ENCODE measurements around the gene SCN3B. TPM values are rescaled to one million over a fixed set of nuclear protein-coding genes. Genes with fewer than 3 reads are reported as not detected.
"Not testable (repeated sequence)": the region's sequence is repeated elsewhere in the genome, so short reads cannot be mapped to it uniquely, and the experiment has no call there.

Gene SCN3B
- total and polyA plus RNA-seq, 9 donors = 12.8 to 28.2 (median 19.2) TPM

GRCh38 chr11:123670081-123670480 is 15.7 kb upstream of the SCN3B start:
- Histone ChIP-seq H3K4me1 (ENCODE audit: control insufficient read depth, insufficient read depth, low read length) (no peaks in the 10 kb centered on the region), H3K36me3 (ENCODE audit: control insufficient read depth, insufficient read depth, low read length) (no peaks in the 10 kb centered on the region), H3K9me3 (replicated peaks; ENCODE audit: control insufficient read depth, low read depth, low read length) (no peaks in the 10 kb centered on the region), H3K4me3 (ENCODE audit: low read length) (no peak overlapping the region), H3K27me3 (ENCODE audit: control insufficient read depth, insufficient read depth, low read length) (no peaks in the 10 kb centered on the region), H3K27ac (ENCODE audit: low read length) (no peak overlapping the region)
- no peak for DNase-seq
- 57% methylated on average over 1 of the region's 1 CpG for WGBS (ENCODE audit: insufficient coverage)

GRCh38 chr11:123665306-123665705 is 10.9 kb upstream of the SCN3B start:
- no peaks in the 10 kb centered on the region for H3K4me1 ChIP-seq (ENCODE audit: control insufficient read depth, insufficient read depth, low read length)
- no peaks in the 10 kb centered on the region for H3K9me3 ChIP-seq (replicated peaks; ENCODE audit: control insufficient read depth, low read depth, low read length)
- no peaks in the 10 kb centered on the region for H3K36me3 ChIP-seq (ENCODE audit: control insufficient read depth, insufficient read depth, low read length)
- no CpG with 5 or more reads among the region's 1 CpG for WGBS (ENCODE audit: insufficient coverage)
- H3K27me3 ChIP-seq (ENCODE audit: control insufficient read depth, insufficient read depth, low read length) = no peaks in the 10 kb centered on the region
- no peak overlapping the region for H3K4me3 ChIP-seq (ENCODE audit: low read length)
- no peak for DNase-seq
- no peak overlapping the region for H3K27ac ChIP-seq (ENCODE audit: low read length)

DNA sequence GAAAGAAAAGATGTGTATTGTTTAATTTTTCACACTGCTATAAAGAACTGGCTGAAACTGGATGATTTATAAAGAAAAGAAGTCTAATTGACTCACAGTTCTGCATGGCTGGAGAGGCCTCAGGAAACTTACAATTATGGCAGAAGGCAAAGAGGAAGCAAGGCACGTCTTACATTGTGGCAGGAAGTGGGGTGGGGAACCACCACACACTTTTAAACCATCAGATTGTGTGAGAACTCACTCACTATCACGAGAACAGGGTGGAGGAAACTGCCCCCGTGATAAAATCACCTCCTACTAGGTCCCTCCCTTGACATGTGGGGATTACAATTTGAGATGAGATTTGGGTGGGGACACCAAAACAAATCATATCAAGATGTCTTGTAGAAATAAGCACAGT is 5.5 kb upstream of the SCN3B start:
- not testable (repeated sequence) for DNase-seq; H3K4me3 ChIP-seq (ENCODE audit: low read length); H3K27me3 ChIP-seq (ENCODE audit: control insufficient read depth, insufficient read depth, low read length); H3K27ac ChIP-seq (ENCODE audit: low read length); H3K9me3 ChIP-seq (replicated peaks; ENCODE audit: control insufficient read depth, low read depth, low read length); H3K36me3 ChIP-seq (ENCODE audit: control insufficient read depth, insufficient read depth, low read length)
- peaks cover 15% of the 10 kb centered on the region for H3K4me1 ChIP-seq (ENCODE audit: control insufficient read depth, insufficient read depth, low read length)
- no CpG with 5 or more reads among the region's 3 CpGs for WGBS (ENCODE audit: insufficient coverage)

GRCh38 chr11:123659311-123659710 is 4.9 kb upstream of the SCN3B start:
- no CpG with 5 or more reads among the region's 2 CpGs for WGBS (ENCODE audit: insufficient coverage)
- Histone ChIP-seq H3K4me1 (ENCODE audit: control insufficient read depth, insufficient read depth, low read length) (peaks cover 20% of the 10 kb centered on the region), H3K9me3 (replicated peaks; ENCODE audit: control insufficient read depth, low read depth, low read length) (no peaks in the 10 kb centered on the region), H3K4me3 (ENCODE audit: low read length) (no peak overlapping the region), H3K27ac (ENCODE audit: low read length) (no peak overlapping the region), H3K36me3 (ENCODE audit: control insufficient read depth, insufficient read depth, low read length) (no peaks in the 10 kb centered on the region), H3K27me3 (ENCODE audit: control insufficient read depth, insufficient read depth, low read length) (no peaks in the 10 kb centered on the region)
- peak; percentile 14 for DNase-seq

- H3K36me3 ChIP-seq (ENCODE audit: control insufficient read depth, insufficient read depth, low read length) = no peaks in the 10 kb centered on the region
- H3K4me3 ChIP-seq (ENCODE audit: low read length) = peak overlapping the region; percentile 71
- no peaks in the 10 kb centered on the region for H3K9me3 ChIP-seq (replicated peaks; ENCODE audit: control insufficient read depth, low read depth, low read length)
- under 1% methylated on average over 48 of the region's 64 CpGs for WGBS (ENCODE audit: insufficient coverage)
- DNase-seq = peak; percentile 60
- peaks cover 7% of the 10 kb centered on the region for H3K27me3 ChIP-seq (ENCODE audit: control insufficient read depth, insufficient read depth, low read length)
- peak overlapping the region; percentile 85 for H3K27ac ChIP-seq (ENCODE audit: low read length)
- peaks cover 40% of the 10 kb centered on the region for H3K4me1 ChIP-seq (ENCODE audit: control insufficient read depth, insufficient read depth, low read length)
Observed at GRCh38 chr11:123653827-123654565, 428 bp downstream of the SCN3B start.

DNA sequence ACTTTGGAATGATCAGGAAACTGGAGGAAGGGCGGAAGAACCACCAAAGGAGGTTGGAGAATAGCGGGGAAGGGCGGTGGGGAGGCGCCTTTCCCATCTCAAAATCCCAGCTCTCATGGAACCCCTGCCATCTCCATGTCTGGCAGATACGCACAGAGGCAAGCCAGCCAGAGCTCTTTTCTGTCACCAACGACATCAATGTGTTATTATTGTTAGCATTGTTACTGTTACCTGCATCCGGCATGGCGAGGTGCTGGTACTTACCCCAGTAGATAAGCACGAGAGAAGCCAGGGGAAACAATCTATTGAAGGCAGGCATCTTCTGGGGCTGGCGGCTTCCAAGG is 969 bp downstream of the SCN3B start:
- no peaks in the 10 kb centered on the region for H3K9me3 ChIP-seq (replicated peaks; ENCODE audit: control insufficient read depth, low read depth, low read length)
- DNase-seq = no peak
- peaks cover 40% of the 10 kb centered on the region for H3K4me1 ChIP-seq (ENCODE audit: control insufficient read depth, insufficient read depth, low read length)
- peak overlapping the region; percentile 85 for H3K27ac ChIP-seq (ENCODE audit: low read length)
- H3K4me3 ChIP-seq (ENCODE audit: low read length) = peak overlapping the region; percentile 71
- WGBS (ENCODE audit: insufficient coverage) = 11% methylated on average over 6 of the region's 10 CpGs
- no peaks in the 10 kb centered on the region for H3K36me3 ChIP-seq (ENCODE audit: control insufficient read depth, insufficient read depth, low read length)
- peaks cover 7% of the 10 kb centered on the region for H3K27me3 ChIP-seq (ENCODE audit: control insufficient read depth, insufficient read depth, low read length)

DNA sequence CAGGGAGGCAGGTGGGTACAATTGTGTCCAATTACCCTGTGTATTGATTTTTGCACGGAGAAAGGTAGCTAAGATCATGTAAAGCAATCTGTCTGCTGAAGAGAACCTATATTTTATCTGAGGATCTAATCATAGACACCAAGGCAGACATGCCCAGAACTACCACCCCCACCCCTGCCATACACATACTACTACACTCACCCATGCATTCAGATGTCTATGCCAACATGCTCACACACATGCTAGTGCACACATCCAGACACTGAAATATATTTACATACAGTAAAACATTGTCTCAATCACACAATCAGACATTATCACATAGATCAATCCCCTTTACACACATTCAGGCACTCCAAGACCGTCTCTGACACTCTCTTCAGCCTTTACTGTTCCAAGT is 1.8 kb downstream of the SCN3B start:
- peaks cover 7% of the 10 kb centered on the region for H3K27me3 ChIP-seq (ENCODE audit: control insufficient read depth, insufficient read depth, low read length)
- H3K27ac ChIP-seq (ENCODE audit: low read length) = no peak overlapping the region
- no CpG with 5 or more reads among the region's 2 CpGs for whole genome bisulfite sequencing (ENCODE audit: insufficient coverage)
- H3K4me1 ChIP-seq (ENCODE audit: control insufficient read depth, insufficient read depth, low read length) = peaks cover 40% of the 10 kb centered on the region
- H3K9me3 ChIP-seq (replicated peaks; ENCODE audit: control insufficient read depth, low read depth, low read length) = no peaks in the 10 kb centered on the region
- DNase-seq = no peak
- H3K36me3 ChIP-seq (ENCODE audit: control insufficient read depth, insufficient read depth, low read length) = no peaks in the 10 kb centered on the region
- no peak overlapping the region for H3K4me3 ChIP-seq (ENCODE audit: low read length)

GRCh38 chr11:123650901-123651300 is 3.5 kb downstream of the SCN3B start:
- DNase-seq = no peak
- H3K4me1 ChIP-seq (ENCODE audit: control insufficient read depth, insufficient read depth, low read length) = peaks cover 34% of the 10 kb centered on the region
- H3K27ac ChIP-seq (ENCODE audit: low read length) = no peak overlapping the region
- H3K36me3 ChIP-seq (ENCODE audit: control insufficient read depth, insufficient read depth, low read length) = no peaks in the 10 kb centered on the region
- H3K27me3 ChIP-seq (ENCODE audit: control insufficient read depth, insufficient read depth, low read length) = peaks cover 7% of the 10 kb centered on the region
- H3K9me3 ChIP-seq (replicated peaks; ENCODE audit: control insufficient read depth, low read depth, low read length) = no peaks in the 10 kb centered on the region
- H3K4me3 ChIP-seq (ENCODE audit: low read length) = no peak overlapping the region
- no CpG with 5 or more reads among the region's 2 CpGs for WGBS (ENCODE audit: insufficient coverage)

GRCh38 chr11:123645286-123645975 is 9.0 kb downstream of the SCN3B start:
- Histone ChIP-seq H3K4me1 (ENCODE audit: control insufficient read depth, insufficient read depth, low read length) (no peaks in the 10 kb centered on the region), H3K9me3 (replicated peaks; ENCODE audit: control insufficient read depth, low read depth, low read length) (no peaks in the 10 kb centered on the region), H3K36me3 (ENCODE audit: control insufficient read depth, insufficient read depth, low read length) (no peaks in the 10 kb centered on the region), H3K4me3 (ENCODE audit: low read length) (no peak overlapping the region), H3K27ac (ENCODE audit: low read length) (no peak overlapping the region), H3K27me3 (ENCODE audit: control insufficient read depth, insufficient read depth, low read length) (no peaks in the 10 kb centered on the region)
- WGBS (ENCODE audit: insufficient coverage) = 94% methylated on average over 4 of the region's 12 CpGs
- DNase-seq = no peak

DNA sequence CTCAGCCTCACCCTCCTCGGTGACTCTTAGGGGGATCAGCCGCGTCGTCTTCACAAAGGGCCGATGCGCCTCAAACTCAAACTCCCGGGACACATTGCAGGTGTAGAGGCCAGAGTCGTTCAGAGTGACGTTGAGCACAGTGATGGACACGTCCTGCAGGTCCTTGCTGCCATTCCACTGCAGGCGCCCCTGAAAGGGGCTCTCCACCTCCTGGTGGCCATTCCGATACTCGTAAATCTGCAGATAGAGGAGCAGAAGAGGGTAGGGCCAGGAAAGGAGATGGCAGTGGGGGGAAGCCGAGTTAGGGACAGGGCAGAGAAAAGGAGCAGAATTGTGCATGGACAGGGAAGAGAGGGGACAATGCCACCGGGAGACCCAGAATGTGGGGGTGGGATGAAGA is 12.0 kb downstream of the SCN3B start:
- Histone ChIP-seq H3K27me3 (ENCODE audit: control insufficient read depth, insufficient read depth, low read length) (no peaks in the 10 kb centered on the region), H3K36me3 (ENCODE audit: control insufficient read depth, insufficient read depth, low read length) (peaks cover 3% of the 10 kb centered on the region), H3K4me1 (ENCODE audit: control insufficient read depth, insufficient read depth, low read length) (no peaks in the 10 kb centered on the region), H3K4me3 (ENCODE audit: low read length) (no peak overlapping the region), H3K27ac (ENCODE audit: low read length) (no peak overlapping the region), H3K9me3 (replicated peaks; ENCODE audit: control insufficient read depth, low read depth, low read length) (no peaks in the 10 kb centered on the region)
- no peak for DNase-seq
- WGBS (ENCODE audit: insufficient coverage) = 84% methylated on average over 15 of the region's 15 CpGs
